NCI-H69 (cell line): Measurements from ENCODE around the gene HOXB7.

Source experiments
- DNase-seq: peaks from one replicate; lab custom pipeline; 2025; lab: John Stamatoyannopoulos, UW

HOXB7 gene

GRCh38 chr17:48579471-48579759, 31.4 kb downstream of the HOXB7 start:
- no peak for DNase-seq

- no peak for DNase-seq
These were observed 32.0 kb downstream of the HOXB7 start for GRCh38 chr17:48578616-48579470.

DNA sequence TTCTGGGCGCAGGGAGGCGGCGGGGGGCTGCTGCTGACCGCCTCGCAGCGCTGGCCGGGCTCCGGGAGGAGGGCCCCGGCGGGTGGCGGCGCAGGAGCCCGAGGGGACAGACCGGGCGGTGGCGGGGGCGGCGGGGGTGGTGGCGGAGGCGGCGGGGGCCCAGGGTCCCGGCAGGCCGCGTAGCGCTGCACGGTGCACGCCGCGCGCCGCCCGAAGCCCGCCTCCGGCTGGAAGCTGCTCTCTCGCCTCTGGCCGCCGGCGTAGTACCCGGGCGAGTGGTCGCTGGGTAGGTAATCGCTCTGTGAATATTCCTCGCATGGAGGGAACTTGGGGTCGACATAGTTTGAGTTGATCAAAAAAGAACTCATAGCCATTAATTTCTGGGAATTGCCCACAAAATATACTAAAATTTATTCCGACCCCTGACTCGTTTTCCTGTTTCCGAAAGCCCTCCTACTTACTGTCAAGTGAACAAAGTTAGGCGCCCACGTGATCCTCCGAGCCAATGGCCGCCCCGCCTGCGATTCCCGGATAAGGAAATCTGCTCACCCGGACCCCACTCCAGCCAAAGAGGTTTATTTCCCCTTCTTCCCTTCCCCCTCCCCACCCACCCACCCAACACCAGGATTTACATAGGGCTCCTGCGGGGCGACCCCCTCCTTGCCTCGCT, 32.7 kb downstream of the HOXB7 start, which contains the start of gene HOXB4:
Gene HOXB4, minus strand, starts transcription at position 405 of the 670 bp plus-strand sequence. Its CDS starts 31 bp downstream, at position 374.
- peak; percentile 82 for DNase-seq

GRCh38 chr17:48577330-48577945, 33.4 kb downstream of the HOXB7 start:
- peak; percentile 88 for DNase-seq

- DNase-seq = peak; percentile 81
These were observed 34.1 kb downstream of the HOXB7 start for GRCh38 chr17:48576479-48577309.

GRCh38 chr17:48575673-48576478, 34.9 kb downstream of the HOXB7 start:
- DNase-seq = peak; percentile 61

GRCh38 chr17:48575066-48575582, 35.7 kb downstream of the HOXB7 start:
- peak; percentile 90 for DNase-seq

DNA sequence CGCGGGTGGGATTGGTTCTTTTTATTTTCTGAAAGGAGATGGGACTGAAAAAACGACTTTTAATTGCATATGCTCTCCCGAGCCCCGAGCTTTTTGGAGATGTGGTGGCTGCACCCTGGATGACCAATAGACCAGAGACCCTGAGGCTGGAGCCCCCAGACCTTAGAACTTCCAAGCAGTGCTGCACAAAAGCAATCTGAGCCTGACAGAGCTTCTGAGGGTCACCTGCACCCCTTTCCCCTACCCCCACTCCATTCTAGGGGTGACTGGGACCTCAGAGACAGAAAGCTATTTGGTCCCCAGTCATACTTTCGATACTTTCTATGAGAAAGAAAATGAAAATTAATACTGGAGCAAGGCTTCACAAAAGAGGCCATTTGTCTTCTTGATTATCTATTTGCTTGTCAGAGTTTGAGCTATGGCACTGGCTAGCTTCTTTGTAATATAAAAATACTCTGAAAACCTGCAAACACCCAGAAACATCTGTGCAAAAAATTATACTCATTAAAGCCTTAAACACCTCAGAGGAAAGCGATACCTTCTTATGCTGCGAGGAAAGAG, 36.2 kb downstream of the HOXB7 start:
- DNase-seq = no peak

DNA sequence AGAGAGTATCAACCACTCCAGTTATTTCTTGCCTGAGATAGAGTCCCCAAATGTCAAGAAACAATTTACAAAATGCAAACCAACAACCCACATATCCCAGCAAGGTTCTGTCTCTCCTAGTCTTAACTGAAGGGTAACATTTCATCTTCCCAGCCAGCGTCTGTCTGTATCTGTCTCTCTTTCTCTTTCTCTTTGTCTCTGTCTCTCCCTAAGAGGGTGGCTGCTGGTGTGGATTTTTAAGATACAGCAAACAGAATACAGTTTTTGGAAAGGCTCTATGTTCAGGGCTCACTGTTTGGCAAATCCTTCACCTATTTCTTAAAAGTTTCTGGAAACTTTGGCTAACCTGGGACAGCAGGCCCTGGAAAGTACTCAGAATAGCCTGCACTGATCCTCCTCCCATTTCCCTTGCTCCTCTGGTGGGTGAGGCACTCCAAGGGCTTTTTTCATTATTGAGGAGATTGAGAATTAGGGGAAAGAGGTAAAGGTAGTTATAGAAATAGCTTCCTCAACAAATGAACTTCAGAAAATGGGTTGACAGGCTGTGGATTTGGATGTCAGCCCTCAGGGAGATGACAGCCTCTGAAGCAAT, 38.9 kb downstream of the HOXB7 start:
- DNase-seq = peak; percentile 50

DNA sequence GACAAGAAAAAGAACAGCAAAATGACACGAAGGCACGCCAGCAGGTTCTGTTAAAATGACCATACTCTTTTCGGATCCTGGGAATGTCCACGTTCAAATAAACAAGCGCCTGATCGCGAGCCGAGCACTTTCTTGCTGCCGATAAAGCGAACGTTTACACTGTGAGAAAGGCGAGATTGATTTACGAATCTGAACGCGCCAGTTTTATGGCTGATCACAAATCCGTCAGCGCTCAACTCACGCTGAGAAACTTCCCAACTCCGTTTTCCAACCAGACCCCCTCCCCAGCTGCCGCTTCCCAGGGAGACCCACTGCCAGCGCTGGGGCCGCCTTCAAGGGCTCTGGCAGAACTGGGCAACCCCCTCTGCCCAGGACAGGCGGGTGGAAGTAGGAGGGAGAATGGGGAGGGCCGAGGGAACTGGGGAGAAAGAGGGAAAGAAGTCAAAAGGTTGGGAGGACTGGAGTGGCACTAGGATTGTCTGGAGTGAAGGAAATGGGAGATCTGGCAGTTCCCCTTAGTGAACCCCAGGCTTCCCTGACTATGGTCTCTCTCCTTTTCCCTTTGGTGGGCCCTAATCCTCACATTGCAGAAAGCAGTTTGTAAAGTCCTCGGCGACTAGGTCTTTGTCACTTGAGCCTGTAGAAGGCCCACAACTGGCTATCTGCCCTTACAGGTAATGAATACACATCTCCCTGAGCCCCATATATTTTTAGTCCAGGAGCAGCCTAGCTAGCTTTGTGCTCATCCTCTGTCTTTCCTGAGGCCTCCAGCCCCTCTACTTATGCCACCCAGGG, 39.6 kb downstream of the HOXB7 start:
- peak; percentile 73 for DNase-seq

DNA sequence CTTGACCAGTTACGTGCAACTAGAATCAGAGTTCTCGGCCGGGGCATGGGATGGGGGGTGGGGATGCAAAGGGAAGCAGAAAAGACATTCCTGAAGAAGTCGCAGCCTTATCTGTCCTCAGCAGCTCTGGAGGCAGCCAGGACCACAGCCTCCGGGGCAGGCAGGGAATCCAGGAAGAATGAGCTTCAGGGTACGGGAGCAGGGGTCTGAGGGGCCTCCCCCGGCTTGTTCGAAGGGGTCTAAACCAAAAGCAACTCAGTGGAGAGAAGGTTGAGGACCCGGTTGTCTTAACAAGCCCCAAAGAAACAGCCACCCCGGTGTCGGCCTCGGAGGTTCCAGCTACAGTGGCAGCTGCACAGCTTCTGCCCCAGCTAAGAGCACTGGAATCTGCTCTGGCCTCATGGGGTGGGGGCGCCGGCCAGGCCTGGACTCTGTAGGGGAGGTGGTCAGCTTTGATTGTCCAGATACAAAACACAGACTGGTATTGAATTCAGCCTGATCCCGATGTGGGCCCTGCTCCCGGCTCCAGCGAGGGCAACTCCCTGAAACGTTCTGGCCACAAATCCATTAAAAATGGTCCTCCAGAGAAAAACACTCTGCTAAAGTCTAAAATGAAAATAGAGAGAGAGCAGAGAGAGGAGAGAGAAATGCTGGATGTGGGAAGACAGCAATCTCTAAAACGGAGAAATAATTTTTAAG, 40.3 kb downstream of the HOXB7 start:
- peak; percentile 57 for DNase-seq

DNA sequence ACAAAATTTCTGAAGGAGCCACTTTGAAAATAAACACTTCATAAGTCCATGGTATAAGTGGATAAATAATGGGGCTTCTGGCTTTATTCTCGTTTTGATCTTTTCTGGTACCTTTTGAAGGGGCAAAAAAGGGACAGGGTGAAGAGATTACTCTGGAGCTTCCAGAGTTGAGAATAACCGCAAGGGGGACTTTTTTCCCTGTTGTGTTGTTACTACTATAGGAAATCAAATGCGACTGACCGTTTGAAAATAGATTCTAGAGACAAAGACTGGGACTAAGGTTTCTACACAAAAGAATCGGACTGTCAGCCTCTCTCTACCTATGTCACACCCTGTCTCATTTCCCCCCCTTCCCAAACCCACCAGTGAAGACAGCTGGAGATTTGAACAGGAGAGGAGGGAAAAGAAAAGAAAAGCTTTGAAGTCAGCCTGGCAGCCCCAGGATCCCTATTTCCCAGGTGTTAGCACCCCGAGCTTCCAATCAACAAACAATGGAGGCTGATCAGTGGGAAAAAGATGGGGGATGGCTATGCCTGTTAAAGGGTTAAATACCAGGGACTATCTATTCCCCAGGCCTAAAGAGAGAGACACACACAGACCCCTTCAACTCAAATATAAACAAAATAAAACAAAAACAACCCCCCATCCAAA, 41.0 kb downstream of the HOXB7 start:
- DNase-seq = peak; percentile 55

DNA sequence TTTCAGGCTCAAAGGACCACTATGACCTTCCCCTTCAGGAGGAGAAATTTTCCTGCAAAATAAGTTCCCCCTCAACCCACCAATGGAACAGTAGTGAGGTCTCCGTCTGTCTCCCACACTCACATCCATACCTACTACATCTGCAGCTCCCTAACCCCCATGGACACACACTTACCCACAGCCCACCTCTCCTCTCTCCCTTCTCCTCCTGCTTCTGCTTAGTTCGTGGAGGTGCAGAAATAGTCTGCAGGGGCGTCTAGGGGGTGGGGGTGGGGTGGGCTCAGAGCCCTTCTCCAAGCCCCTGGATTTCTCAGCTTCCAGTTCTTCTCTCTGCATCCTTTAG, 41.6 kb downstream of the HOXB7 start:
- peak; percentile 73 for DNase-seq

- peak; percentile 89 for DNase-seq
These were observed 42.1 kb downstream of the HOXB7 start for GRCh38 chr17:48568499-48569239.

DNA sequence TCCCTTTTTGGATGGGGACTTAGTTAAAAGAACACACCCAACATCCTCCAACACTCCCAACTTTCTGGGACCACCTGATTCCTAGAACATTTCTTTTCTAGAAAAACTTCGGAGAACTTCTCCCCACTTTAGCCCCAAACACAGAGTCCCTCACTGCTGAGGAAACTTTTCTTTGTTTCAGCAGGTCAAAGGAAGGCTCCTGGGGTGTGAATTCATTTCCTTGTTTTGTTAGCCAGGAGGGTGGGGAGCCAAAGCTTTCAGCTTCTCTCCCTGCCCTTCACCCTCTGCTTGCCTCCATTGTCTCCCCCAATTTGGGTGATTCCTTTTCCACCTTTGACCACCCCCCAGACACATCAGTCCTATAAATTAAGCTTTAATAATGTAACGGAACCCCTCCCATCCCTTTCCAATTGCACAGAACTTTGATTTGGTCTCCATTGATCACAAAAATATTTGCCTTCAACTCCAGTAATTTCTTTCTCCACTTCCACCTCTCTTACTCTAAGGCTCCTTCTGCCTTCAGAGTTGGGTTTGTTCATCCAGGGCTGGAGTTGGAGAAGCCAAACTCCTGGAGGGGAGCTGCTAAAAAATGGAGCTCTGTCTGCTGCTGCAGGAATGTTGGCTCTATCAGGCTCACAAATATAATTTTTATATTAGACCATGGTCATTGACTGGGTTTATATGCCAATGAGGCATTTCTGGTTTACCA, 43.0 kb downstream of the HOXB7 start:
- peak; percentile 72 for DNase-seq

GRCh38 chr17:48567209-48567608, 43.6 kb downstream of the HOXB7 start:
- peak; percentile 88 for DNase-seq

DNA sequence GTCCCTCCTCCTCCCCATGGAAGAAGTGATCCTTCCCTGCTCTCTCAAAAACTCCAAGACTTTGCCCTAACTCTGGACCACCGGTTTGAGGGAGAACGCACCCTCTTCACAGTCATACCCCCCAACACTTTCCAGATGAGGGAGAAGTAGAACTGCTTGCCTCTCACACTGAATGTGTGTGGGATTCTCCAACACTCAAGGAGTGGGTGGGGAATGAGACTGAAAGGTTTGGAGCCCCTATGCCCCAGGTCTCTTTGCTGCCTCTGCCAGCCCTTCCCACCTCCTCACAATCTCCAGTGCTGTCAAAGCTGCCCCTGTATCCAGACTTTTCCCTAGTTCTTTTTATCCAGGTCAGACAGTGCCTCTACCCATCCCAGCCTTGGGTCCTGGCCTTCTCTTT, 44.1 kb downstream of the HOXB7 start:
- DNase-seq = no peak
